Activated CD4-positive, alpha-beta T cell treated with anti-CD3 and anti-CD28 coated beads, Interleukin-2, amount 10 ng/mL, durations not matched to agents 24 days and 14 days (primary cell): ENCODE results near the gene EPC1. TPM values are rescaled to one million over a fixed set of nuclear protein-coding genes. Genes with fewer than 3 reads are reported as not detected.

ENCODE experiments used
- DNase-seq: peaks from one replicate; pipeline ENCODE4 v3.0.0; 2022
- H3K27ac Mint-ChIP-seq: one replicate; pipeline ENCODE4 v1.8.0; 2022; ENCODE audit warnings: mild to moderate bottlenecking, mixed read lengths
- H3K27me3 Mint-ChIP-seq: one replicate; pipeline ENCODE4 v1.8.0; 2022; ENCODE audit warnings: mixed read lengths
- H3K36me3 Mint-ChIP-seq: one replicate; pipeline ENCODE4 v1.8.0; 2022; ENCODE audit warnings: low read depth, mild to moderate bottlenecking, mixed read lengths
- H3K4me1 Mint-ChIP-seq: one replicate; pipeline ENCODE4 v1.8.0; 2021; ENCODE audit warnings: mixed read lengths
- H3K4me3 Mint-ChIP-seq: one replicate; pipeline ENCODE4 v1.8.0; 2022; ENCODE audit warnings: mild to moderate bottlenecking, moderate library complexity, mixed read lengths
- H3K9me3 Mint-ChIP-seq: one replicate; pipeline ENCODE4 v1.8.0; 2021; ENCODE audit warnings: mixed read lengths
- intact Hi-C: fragments of 100-400 bp; cut with micrococcal nuclease; formaldehyde crosslinking; loops from one replicate; pipeline ENCODE4 v1.15.1; 2023
- total RNA-seq: library from RNA; stranded (reverse); gene quantifications from 2 replicates; pipeline ENCODE4 v1.2.3, GENCODE V29; 2022

The EPC1 gene
- total RNA-seq, 1 donor from 2014 or later = 34.3 TPM

DNA sequence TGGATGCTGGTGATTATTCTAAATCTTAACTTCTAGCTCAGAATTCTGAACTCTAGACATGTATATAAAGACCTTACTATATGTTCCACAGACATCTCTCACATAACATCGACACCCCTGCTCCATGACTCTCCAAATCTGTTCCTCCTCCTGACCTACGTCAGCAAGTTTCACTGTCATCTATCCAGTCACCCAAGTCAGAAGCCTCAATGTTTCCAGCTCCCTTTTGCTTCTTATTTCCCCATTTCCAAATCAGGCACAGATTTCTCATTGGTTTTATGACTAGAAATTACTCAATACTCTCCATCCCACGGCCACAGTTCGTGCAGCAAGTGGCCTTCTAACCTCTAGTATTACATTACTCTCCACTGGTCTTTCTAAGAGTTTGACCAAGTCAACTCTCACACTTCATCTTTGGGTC, 28.5 kb downstream of the EPC1 start:
- Mint-ChIP-seq H3K4me1 (peaks cover 40% of the 10 kb centered on the region), H3K4me3 (peak overlapping the region; percentile 32), H3K27me3 (no peaks in the 10 kb centered on the region), H3K9me3 (no peaks in the 10 kb centered on the region), H3K36me3 (peaks cover 25% of the 10 kb centered on the region), H3K27ac (peak overlapping the region; percentile 69)
- intact Hi-C loops = loop anchor here (1.0 kb wide), 3 partner anchors 14 to 74 kb away; no protein-coding TSS in a partner anchor
- DNase-seq = peak; percentile 62

DNA sequence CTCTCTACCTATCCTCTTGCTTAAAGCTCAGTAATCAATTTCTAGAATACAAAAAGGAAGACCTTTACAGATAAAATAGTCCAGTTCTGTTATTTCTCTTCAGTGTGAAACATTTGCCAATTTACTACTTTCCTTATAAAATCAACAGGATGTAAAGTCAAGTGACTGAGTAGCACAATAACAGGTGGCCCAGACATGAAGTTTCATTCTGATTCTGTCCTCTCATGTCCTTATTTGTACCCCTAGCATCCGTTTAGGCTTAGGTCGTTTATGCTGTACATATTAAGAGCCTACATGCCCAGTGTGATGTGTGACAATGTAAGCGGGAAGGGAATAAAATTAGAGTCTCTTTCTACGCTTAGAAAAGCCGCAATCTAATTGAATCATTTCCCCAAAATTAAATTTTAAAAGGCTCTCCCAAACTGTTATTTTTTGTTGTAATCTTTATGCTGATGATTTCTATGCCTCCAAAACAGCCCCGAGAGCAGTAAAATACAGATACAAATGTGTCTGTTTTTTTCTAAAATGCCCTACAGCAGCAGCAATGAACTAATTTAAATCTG, 29.1 kb downstream of the EPC1 start:
- Mint-ChIP-seq H3K4me1 (peaks cover 41% of the 10 kb centered on the region), H3K9me3 (no peaks in the 10 kb centered on the region), H3K4me3 (peak overlapping the region; percentile 32), H3K27me3 (no peaks in the 10 kb centered on the region), H3K27ac (peak overlapping the region; percentile 69), H3K36me3 (peaks cover 28% of the 10 kb centered on the region)
- intact Hi-C loops = loop anchor here (1.0 kb wide), 3 partner anchors 14 to 74 kb away; no protein-coding TSS in a partner anchor
- peak; percentile 70 for DNase-seq

DNA sequence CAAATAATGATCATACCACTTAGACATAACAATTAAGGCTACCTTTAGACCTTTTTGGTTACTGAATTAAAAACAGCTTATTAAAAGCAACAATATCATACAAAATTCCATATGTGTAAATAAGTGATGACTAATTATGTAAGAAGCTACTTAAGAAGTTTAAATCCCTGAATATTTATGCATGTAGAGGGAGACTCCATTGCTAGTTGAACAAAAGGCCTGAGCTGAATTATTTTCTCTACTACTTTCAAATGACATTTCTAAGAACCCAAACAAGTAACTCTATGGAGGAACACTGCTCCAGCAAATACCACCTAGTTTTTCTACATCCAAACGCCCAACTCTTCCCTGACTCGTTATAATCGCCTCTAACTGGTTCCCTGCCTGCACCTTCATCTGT, 31.5 kb downstream of the EPC1 start:
- Mint-ChIP-seq H3K27me3 (no peaks in the 10 kb centered on the region), H3K4me3 (no peak overlapping the region), H3K9me3 (no peaks in the 10 kb centered on the region), H3K4me1 (peaks cover 41% of the 10 kb centered on the region), H3K36me3 (peaks cover 21% of the 10 kb centered on the region), H3K27ac (no peak overlapping the region)
- no peak for DNase-seq
- intact Hi-C loops = no loop called here

DNA sequence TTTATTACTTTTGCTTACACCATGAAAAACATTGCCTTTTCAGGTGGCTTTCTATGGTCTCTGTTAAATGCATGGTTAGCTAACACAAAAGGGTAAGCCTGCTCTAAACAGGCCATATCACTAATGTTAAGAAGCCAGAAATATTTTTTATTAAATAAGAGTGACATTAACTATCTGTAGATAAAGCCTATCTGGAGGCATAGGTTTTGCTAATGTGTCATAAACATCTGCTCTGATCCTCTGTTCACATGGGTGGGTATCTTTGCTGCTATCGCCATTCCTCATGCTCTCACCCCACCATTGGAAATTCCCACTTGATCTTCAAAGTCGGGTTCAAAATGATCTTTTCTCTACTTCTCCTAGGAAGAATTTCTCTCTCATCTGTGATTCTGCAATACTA, 32.4 kb downstream of the EPC1 start:
- intact Hi-C loops = no loop called here
- no peak overlapping the region for H3K27ac Mint-ChIP-seq
- H3K36me3 Mint-ChIP-seq = peaks cover 21% of the 10 kb centered on the region
- H3K4me3 Mint-ChIP-seq = no peak overlapping the region
- no peaks in the 10 kb centered on the region for H3K27me3 Mint-ChIP-seq
- H3K4me1 Mint-ChIP-seq = peaks cover 40% of the 10 kb centered on the region
- DNase-seq = no peak
- H3K9me3 Mint-ChIP-seq = no peaks in the 10 kb centered on the region

DNA sequence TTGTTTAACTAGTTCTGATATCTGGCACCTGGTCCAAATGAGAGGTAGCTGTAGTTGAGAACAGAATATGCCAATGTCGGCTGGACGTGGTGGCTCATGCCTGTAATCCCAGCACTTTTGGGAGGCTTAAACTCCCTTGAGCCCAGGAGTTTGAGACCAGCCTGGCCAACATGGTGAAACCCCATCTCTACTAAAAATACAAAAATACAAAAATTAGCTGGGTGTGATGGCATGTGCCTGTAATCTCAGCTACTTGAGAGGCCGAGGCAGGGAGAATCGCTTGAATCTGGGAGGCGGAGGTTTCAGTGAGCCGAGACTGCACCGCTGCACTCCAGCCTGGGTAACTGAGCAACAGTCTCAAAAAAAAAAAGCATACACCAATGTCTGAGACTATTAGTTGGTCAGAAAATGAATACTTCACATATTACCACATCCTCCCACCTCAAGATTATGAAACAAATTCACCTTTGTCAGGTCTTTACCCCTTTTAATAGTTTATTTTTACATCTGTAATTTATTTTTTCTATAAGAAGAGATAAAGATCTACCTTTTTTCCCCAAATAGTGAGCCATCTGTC, 38.8 kb downstream of the EPC1 start:
- H3K9me3 Mint-ChIP-seq = no peaks in the 10 kb centered on the region
- intact Hi-C loops = no loop called here
- H3K4me3 Mint-ChIP-seq = no peak overlapping the region
- H3K27ac Mint-ChIP-seq = no peak overlapping the region
- H3K4me1 Mint-ChIP-seq = peaks cover 30% of the 10 kb centered on the region
- DNase-seq = no peak
- H3K27me3 Mint-ChIP-seq = no peaks in the 10 kb centered on the region
- H3K36me3 Mint-ChIP-seq = peaks cover 26% of the 10 kb centered on the region

DNA sequence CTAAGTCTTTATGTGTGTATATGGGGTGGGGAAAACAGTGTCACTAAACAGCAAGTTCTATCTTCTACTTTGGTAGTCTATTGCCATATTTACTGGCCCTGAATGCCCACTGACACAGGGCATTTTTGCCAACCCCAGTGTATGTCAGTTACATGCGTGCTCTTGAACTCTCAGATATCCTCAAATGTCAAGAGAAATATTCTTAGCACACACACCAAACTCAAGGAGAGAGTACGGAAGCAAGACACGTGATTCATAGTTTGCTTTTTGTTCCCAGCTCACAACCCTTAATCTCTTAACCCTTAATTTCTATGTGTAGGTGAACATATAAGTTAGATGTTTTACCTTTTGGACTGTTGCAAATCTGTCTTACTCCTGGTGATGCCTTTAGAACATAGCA, 39.3 kb downstream of the EPC1 start:
- Mint-ChIP-seq H3K9me3 (no peaks in the 10 kb centered on the region), H3K36me3 (peaks cover 27% of the 10 kb centered on the region), H3K4me3 (no peak overlapping the region), H3K27me3 (no peaks in the 10 kb centered on the region), H3K27ac (no peak overlapping the region), H3K4me1 (peaks cover 30% of the 10 kb centered on the region)
- intact Hi-C loops = no loop called here
- DNase-seq = no peak

DNA sequence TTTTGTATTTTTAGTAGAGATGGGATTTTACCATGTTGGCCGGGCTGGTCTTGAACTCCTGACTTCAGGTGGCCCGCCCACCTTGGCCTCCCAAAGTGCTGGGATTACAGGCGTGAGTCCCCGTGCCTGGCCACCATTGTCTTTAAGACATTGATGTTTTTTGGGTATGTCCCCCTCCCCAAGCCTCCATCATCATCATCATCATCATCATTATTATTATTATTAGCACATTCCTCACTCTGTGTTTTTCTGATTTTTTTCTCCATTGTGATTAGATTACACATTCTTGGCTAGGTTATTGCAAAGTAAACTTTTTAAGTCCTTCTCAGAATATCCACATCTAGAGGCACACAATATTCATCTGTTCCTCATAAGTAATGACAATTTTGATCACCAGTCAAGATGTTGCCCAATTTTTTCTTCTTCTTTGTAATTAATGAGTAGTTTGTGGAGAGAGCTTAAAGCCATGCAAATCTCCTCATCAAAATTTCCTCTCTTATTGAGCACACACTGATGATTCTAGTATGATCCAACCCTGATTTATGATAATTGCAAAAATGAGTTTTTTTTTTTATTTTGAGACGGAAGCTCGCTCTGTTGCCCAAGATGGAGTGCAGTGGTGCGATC, 47.5 kb downstream of the EPC1 start:
- Mint-ChIP-seq H3K9me3 (no peaks in the 10 kb centered on the region), H3K27ac (peak overlapping the region; percentile 71), H3K27me3 (no peaks in the 10 kb centered on the region), H3K4me3 (peak overlapping the region; percentile 45), H3K4me1 (peaks cover 24% of the 10 kb centered on the region), H3K36me3 (peaks cover 34% of the 10 kb centered on the region)
- intact Hi-C loops = loop anchor here (5.0 kb wide), 1 partner anchor 48 kb away; the partner anchor contains the start of gene EPC1
- no peak for DNase-seq

DNA sequence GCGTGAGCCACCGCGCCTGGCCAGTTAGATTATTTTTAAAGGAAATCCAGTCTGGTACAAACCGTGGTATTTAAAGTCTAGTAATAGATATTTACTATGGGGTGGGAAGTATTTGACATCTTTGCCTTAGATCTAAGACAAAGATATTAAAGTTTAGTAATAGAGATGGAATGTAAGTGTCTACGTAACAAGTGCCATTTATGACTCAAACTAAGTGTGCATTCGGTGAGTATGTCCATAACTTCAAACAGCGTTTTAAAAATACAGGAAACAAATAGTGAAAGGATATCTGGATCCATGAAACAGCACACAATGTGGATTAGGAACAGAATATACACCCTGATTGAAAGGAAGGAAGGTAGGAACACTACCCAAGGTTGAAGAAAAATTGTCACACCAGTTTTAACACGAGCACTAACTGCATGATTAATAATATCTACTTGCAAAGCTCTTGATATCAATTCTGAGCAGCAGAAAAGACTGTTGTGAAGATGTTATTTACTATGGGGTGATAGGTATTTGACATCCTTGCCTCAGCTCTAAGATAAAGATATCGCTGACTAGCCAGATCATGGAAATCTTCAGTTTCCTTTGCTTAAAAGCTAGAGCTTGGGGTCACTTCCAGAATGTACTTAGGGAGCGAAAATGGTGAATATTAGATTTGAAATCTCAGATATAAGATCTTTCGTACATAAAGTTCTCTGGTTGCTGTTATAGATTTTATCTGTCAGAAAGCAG, 48.7 kb downstream of the EPC1 start:
- peaks cover 25% of the 10 kb centered on the region for H3K36me3 Mint-ChIP-seq
- peaks cover 20% of the 10 kb centered on the region for H3K4me1 Mint-ChIP-seq
- H3K9me3 Mint-ChIP-seq = no peaks in the 10 kb centered on the region
- peak overlapping the region; percentile 45 for H3K4me3 Mint-ChIP-seq
- H3K27ac Mint-ChIP-seq = peak overlapping the region; percentile 71
- intact Hi-C loops = loop anchor here (5.0 kb wide), 1 partner anchor 49 kb away; the partner anchor contains the start of gene EPC1
- H3K27me3 Mint-ChIP-seq = no peaks in the 10 kb centered on the region
- DNase-seq = no peak

DNA sequence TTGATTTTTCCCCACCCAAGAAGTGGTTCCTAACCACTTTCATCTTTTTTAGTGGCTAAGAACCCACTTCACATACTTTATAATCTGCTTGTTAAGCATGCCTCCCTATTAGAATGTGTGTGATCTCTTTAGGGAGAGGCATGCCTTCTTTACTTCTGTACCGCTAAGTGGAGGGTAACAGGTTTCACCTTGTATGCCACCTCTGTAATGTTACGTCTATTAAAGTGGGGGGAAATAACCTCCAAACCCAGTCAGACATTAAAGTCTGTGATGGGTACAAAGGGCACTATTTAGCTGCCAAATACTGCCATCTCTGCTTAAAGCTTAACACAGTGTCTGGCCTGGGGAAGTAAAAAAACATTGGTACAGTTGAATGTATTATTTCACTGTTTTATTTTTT, 51.9 kb downstream of the EPC1 start:
- H3K4me3 Mint-ChIP-seq = no peak overlapping the region
- H3K9me3 Mint-ChIP-seq = no peaks in the 10 kb centered on the region
- no peak overlapping the region for H3K27ac Mint-ChIP-seq
- no peaks in the 10 kb centered on the region for H3K27me3 Mint-ChIP-seq
- H3K4me1 Mint-ChIP-seq = peaks cover 16% of the 10 kb centered on the region
- DNase-seq = no peak
- peaks cover 13% of the 10 kb centered on the region for H3K36me3 Mint-ChIP-seq
- intact Hi-C loops = loop anchor here (5.0 kb wide), 1 partner anchor 52 kb away; the partner anchor contains the start of gene EPC1

DNA sequence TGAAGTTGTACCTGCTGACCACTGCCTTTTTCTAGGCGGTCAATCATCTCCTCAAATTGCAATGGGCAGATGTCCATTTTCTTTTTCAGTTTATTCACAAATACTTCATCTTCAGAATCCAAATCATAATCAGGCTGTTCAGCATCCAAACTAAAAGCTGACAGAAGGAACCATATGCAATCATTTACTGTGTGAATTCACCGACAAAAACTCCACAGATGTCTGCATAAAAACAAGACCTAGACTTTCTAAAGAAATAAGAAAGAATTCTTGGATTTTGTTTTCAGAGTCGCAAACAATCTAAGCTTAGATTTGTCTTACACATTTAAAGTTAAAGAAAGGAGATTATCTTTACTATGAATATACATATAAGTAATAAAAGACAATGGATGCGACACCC, 53.4 kb downstream of the EPC1 start:
- intact Hi-C loops = no loop called here
- H3K27ac Mint-ChIP-seq = no peak overlapping the region
- DNase-seq = no peak

DNA sequence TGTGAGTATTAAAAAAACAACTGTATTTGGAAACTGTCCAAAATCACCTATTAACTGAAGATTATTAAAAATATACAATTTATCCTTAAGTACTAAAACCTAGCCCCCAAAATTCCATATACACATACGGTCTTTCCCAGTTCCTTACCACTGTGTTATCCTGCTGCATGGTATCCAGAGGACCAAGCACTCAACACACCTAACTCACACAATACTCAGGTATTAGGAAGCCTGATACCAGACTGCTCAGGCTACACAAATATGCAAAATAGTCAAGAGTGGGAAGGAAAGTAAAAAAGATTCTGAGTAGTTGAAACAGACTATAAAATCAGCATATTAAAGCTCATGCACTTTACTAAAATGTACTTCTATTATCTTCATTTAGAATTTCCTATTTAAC, 67.2 kb downstream of the EPC1 start:
- peaks cover 5% of the 10 kb centered on the region for H3K4me1 Mint-ChIP-seq
- DNase-seq = no peak
- H3K27me3 Mint-ChIP-seq = no peaks in the 10 kb centered on the region
- H3K9me3 Mint-ChIP-seq = no peaks in the 10 kb centered on the region
- H3K27ac Mint-ChIP-seq = no peak overlapping the region
- intact Hi-C loops = no loop called here
- peaks cover 43% of the 10 kb centered on the region for H3K36me3 Mint-ChIP-seq
- H3K4me3 Mint-ChIP-seq = no peak overlapping the region

More for the DNA sequence above, 53.4 kb downstream of the EPC1 start:
- Mint-ChIP-seq H3K4me3 (no peak overlapping the region), H3K9me3 (no peaks in the 10 kb centered on the region), H3K4me1 (peaks cover 7% of the 10 kb centered on the region), H3K36me3 (peaks cover 14% of the 10 kb centered on the region), H3K27me3 (no peaks in the 10 kb centered on the region)

DNA sequence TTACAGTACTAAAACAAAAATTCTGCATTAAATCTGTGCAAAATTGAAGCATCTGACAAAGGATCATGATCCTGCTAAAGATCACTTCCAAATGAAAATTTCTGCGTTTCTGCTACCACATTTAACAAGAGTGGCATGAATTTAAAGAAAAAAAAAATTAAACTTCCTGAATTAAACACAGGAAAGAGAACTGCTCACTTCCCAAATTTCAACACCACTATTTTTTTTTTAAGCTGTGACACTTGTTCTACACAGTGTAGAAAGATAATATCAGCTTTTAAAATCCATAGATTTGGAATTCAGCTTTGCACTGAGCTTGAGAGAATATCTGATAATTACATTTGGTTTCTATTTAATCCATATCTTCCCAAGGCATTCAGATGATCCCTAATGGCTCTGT, 73.6 kb downstream of the EPC1 start:
- H3K27me3 Mint-ChIP-seq = no peaks in the 10 kb centered on the region
- intact Hi-C loops = no loop called here
- H3K4me3 Mint-ChIP-seq = no peak overlapping the region
- no peak for DNase-seq
- H3K36me3 Mint-ChIP-seq = peaks cover 47% of the 10 kb centered on the region
- no peak overlapping the region for H3K27ac Mint-ChIP-seq
- peaks cover 6% of the 10 kb centered on the region for H3K4me1 Mint-ChIP-seq
- H3K9me3 Mint-ChIP-seq = no peaks in the 10 kb centered on the region

DNA sequence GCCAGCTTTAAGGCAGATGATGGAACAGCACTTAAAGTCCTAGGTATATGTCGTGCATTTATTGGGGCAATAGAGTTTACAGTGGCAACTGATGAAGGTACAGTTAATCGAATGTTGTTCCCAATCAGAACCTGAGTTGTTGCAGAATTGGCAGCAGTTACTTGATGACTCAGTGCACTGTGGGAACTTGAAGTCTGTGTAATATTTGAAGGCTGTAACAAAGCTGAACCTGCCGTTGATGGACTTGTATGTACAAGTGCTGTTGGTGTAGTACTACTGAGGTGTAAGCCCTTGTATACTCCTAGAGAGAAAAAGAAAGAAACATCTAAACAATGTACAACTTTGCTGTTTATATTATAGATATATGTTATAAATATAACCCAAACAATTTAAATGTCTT, 75.3 kb downstream of the EPC1 start:
- peaks cover 49% of the 10 kb centered on the region for H3K36me3 Mint-ChIP-seq
- intact Hi-C loops = no loop called here
- no peaks in the 10 kb centered on the region for H3K9me3 Mint-ChIP-seq
- peaks cover 4% of the 10 kb centered on the region for H3K4me1 Mint-ChIP-seq
- peak; percentile 28 for DNase-seq
- H3K27ac Mint-ChIP-seq = no peak overlapping the region
- H3K27me3 Mint-ChIP-seq = no peaks in the 10 kb centered on the region
- H3K4me3 Mint-ChIP-seq = no peak overlapping the region
